SK-N-MC (cell line): Measurements from ENCODE around the gene MCF2L.
"Not testable (repeated sequence)": the region's sequence is repeated elsewhere in the genome, so short reads cannot be mapped to it uniquely, and the experiment has no call there.

Source experiments
- DNase-seq: peaks from one replicate; pipeline ENCODE4 v3.0.0-alpha.2; 2011; ENCODE audit warnings: low read depth, low spot score
- H3K27ac ChIP-seq: fragments of 200-600 bp; sonication (generic); 2 replicates; pipeline ENCODE4 v1.5.1; 2016; ENCODE audit warnings: mixed run types
- H3K36me3 ChIP-seq: fragments of 200-600 bp; sonication (generic); 2 replicates; pipeline ENCODE4 v1.6.1; 2017; ENCODE audit warnings: antibody characterized with exemption, low read length, mixed read lengths; ENCODE audit not compliant: insufficient read depth
- H3K4me3 ChIP-seq: fragments of 200-600 bp; sonication (generic); 2 replicates; pipeline ENCODE4 v1.5.1; 2016
- H3K9ac ChIP-seq: fragments of 200-600 bp; sonication (generic); 2 replicates; pipeline ENCODE4 v1.8.0; 2017; ENCODE audit warnings: mixed run types, mixed read lengths; ENCODE audit not compliant: insufficient read length
- H3K9me3 ChIP-seq: fragments of 200-600 bp; sonication (generic); 2 replicates; pipeline ENCODE4 v1.6.1; 2017; ENCODE audit warnings: low read depth, mild to moderate bottlenecking, antibody characterized with exemption, low read length, moderate library complexity, mixed read lengths
- EZH2 ChIP-seq: fragments of 200-600 bp; sonication (generic); IDR thresholded peaks from one replicate; pipeline ENCODE4 v1.6.1; 2017; ENCODE audit warnings: antibody characterized with exemption
- FOXP2 ChIP-seq: optimal IDR thresholded peaks from 2 replicates; pipeline ENCODE3; 2011; ENCODE audit warnings: mild to moderate bottlenecking, moderate library complexity; ENCODE audit not compliant: insufficient read depth; ENCODE audit errors: extremely low read length, control extremely low read depth
- POLR2AphosphoS5 ChIP-seq: IDR thresholded peaks from 2 replicates; pipeline ENCODE4 v1.6.1; 2012; ENCODE audit warnings: mild to moderate bottlenecking, low read depth, low read length, borderline replicate concordance

Gene MCF2L

GRCh38 chr13:113028336-113029060 is 59.5 kb downstream of the MCF2L start:
- Histone ChIP-seq H3K4me3 (no peak overlapping the region), H3K9ac (no peak overlapping the region), H3K9me3 (no peaks in the 10 kb centered on the region), H3K36me3 (no peaks in the 10 kb centered on the region), H3K27ac (no peak overlapping the region)
- DNase-seq: no peak
- TF ChIP-seq POLR2AphosphoS5 (no peak), FOXP2 (no peak), EZH2 (no peak)

DNA sequence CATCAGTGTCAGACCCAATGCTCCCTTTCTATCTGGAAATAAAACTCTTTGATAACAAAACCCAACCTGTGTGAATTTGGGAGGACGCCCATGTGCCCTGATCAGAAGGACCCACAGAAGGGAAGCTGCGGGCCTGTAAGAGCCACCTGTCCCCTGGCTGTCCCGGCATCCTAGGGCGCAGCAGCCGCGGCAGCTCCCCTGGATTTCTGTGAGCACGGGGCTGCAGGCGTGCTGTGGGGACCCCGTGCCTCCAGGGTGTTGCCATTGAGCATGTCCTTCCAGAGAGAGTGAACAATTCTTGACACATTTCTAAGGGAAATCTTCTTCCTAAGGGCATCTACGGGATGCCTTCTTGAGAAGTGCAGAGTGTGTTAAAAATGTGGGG is 60.0 kb downstream of the MCF2L start:
- no peak for DNase-seq
- H3K9me3 ChIP-seq: no peaks in the 10 kb centered on the region
- no peak overlapping the region for H3K9ac ChIP-seq
- no peak overlapping the region for H3K4me3 ChIP-seq
- H3K27ac ChIP-seq: no peak overlapping the region
- TF ChIP-seq FOXP2: no peak
- no peaks in the 10 kb centered on the region for H3K36me3 ChIP-seq

GRCh38 chr13:113029487-113030258 is 60.7 kb downstream of the MCF2L start:
- Histone ChIP-seq H3K36me3 (no peaks in the 10 kb centered on the region), H3K9ac (no peak overlapping the region), H3K9me3 (no peaks in the 10 kb centered on the region), H3K27ac (no peak overlapping the region), H3K4me3 (no peak overlapping the region)
- DNase-seq: no peak
- TF ChIP-seq POLR2AphosphoS5 (no peak), EZH2 (peak; percentile 23)

- H3K9ac ChIP-seq, H3K36me3 ChIP-seq, H3K27ac ChIP-seq, H3K4me3 ChIP-seq, H3K9me3 ChIP-seq, DNase-seq: not testable (repeated sequence)
Measured at GRCh38 chr13:113030259-113030640, 61.2 kb downstream of the MCF2L start.

DNA sequence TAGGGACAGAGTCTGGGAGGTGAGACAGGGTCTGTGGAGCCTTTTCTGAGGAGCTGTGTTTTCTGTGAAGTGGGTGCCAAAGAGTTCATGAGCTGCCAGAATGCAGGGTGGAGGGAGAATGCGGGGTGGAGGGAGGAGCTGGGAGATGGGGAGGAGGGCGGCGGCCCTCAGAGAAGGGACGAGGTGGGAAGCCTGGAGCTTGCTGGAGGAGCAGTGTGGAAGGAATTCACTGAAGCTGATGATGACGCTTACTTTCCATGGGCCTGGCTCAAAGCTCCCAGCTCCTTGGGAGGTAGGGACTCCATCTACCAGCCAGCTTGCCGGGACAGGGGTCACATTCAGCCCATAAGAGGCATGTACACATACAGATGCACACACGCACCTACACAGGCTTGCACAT is 62.5 kb downstream of the MCF2L start:
- no peaks in the 10 kb centered on the region for H3K36me3 ChIP-seq
- TF ChIP-seq FOXP2 (no peak), POLR2AphosphoS5 (no peak), EZH2 (no peak)
- DNase-seq: no peak
- H3K9ac ChIP-seq: no peak overlapping the region
- H3K27ac ChIP-seq: no peak overlapping the region
- H3K9me3 ChIP-seq: no peaks in the 10 kb centered on the region
- no peak overlapping the region for H3K4me3 ChIP-seq

DNA sequence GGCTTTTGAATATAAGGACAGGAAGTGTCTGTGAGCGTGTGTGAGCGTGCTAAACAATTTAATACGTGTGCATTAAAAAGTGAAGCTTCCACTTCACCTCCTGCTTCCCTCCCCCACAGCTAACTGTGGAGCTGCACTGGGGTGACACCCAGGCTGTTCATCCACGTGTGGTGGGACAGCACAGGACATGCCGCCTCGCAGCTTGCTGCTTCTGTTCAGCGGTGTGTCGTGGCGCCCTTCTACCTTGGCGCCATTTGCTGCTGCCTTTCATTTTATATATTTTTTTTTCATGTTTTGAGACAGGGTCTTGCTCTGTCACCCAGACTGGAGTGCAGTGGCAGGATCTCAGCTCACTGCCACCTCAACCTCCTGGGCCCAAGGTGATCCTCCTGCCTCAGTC is 63.3 kb downstream of the MCF2L start:
- no peaks in the 10 kb centered on the region for H3K9me3 ChIP-seq
- H3K9ac ChIP-seq: no peak overlapping the region
- H3K4me3 ChIP-seq: no peak overlapping the region
- no peaks in the 10 kb centered on the region for H3K36me3 ChIP-seq
- H3K27ac ChIP-seq: no peak overlapping the region
- no peak for TF ChIP-seq EZH2
- no peak for TF ChIP-seq POLR2AphosphoS5
- no peak for TF ChIP-seq FOXP2
- no peak for DNase-seq

- no peak overlapping the region for H3K9ac ChIP-seq
- no peak for TF ChIP-seq EZH2
- no peak for TF ChIP-seq FOXP2
- no peak for TF ChIP-seq POLR2AphosphoS5
- no peak for DNase-seq
Measured at GRCh38 chr13:113033054-113033850, 64.2 kb downstream of the MCF2L start.

DNA sequence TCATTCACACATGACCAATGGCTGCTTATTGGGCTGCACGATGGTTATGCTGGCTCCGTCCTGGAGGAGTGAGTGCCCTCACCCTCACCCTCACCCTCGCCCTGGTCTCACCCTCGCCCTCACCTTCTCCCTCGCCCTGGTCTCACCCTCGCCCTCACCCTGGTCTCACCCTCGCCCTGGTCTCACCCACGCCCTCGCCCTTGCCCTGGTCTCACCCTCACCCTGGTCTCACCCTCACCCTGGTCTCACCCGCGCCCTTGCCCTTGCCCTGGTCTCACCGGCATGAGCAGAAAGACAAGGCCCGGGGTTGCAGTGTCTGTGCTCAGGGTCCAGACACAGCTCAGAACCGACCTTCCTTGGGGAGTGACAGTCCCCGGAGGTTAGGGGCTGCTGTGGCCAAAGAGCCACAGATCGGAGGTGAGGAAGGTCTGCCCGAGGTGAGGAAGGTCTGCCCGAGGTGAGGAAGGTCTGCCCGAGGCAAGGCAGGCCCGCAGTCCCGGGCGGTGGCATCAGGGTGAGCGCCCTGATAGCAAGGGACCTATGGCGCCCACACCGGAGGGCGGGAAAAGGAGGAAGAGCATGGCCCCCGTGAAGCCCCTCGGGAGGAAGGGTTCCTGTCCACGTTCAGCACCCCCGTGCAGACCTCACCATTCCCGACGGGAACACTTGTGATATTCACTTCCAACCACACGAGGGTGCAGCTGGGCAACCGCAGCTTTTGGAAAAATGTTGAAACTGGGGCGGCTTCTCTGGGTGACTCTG is 65.6 kb downstream of the MCF2L start:
- no peak for DNase-seq
- Histone ChIP-seq H3K9me3 (no peaks in the 10 kb centered on the region), H3K4me3 (no peak overlapping the region), H3K9ac (no peak overlapping the region), H3K36me3 (no peaks in the 10 kb centered on the region), H3K27ac (no peak overlapping the region)
- TF ChIP-seq POLR2AphosphoS5: no peak
- no peak for TF ChIP-seq FOXP2
- TF ChIP-seq EZH2: no peak

More at GRCh38 chr13:113033054-113033850, 64.2 kb downstream of the MCF2L start:
- no peaks in the 10 kb centered on the region for H3K9me3 ChIP-seq
- no peak overlapping the region for H3K27ac ChIP-seq
- no peak overlapping the region for H3K4me3 ChIP-seq
- H3K36me3 ChIP-seq: no peaks in the 10 kb centered on the region
